Activated CD8-positive, alpha-beta T cell treated with anti-CD3 and anti-CD28 coated beads for 36 hours (primary cell): ENCODE results near the gene SIRPG. TPM values are rescaled to one million over a fixed set of nuclear protein-coding genes. Genes with fewer than 3 reads are reported as not detected.

Experiments
- ATAC-seq: fragments of 200-7000 bp; cut with Tn5 transposase; one replicate; pipeline ENCODE4 v1.10.0; 2021; ENCODE audit warnings: mild to moderate bottlenecking, moderate library complexity
- CTCF ChIA-PET: fragments of 350-600 bp; sonication (Branson Sonifier 250); formaldehyde crosslinking; loops from one replicate; lab custom pipeline; 2021; ENCODE audit warnings: antibody characterized with exemption; lab: Charles Lee
- POLR2A ChIA-PET: fragments of 350-600 bp; sonication (Branson Sonifier 250); formaldehyde crosslinking; loops from one replicate; lab custom pipeline; 2021; ENCODE audit warnings: antibody characterized with exemption; lab: Charles Lee
- DNase-seq: peaks from one replicate; pipeline ENCODE4 v3.0.0-alpha.2; 2020
- H3K27ac Mint-ChIP-seq: one replicate; pipeline ENCODE4 v1.8.0; 2021; ENCODE audit warnings: mild to moderate bottlenecking, mixed read lengths
- H3K27me3 Mint-ChIP-seq: one replicate; pipeline ENCODE4 v1.8.0; 2021; ENCODE audit warnings: mixed read lengths
- H3K36me3 Mint-ChIP-seq: one replicate; pipeline ENCODE4 v1.8.0; 2021; ENCODE audit warnings: low read depth, mixed read lengths
- H3K4me1 Mint-ChIP-seq: one replicate; pipeline ENCODE4 v1.8.0; 2021; ENCODE audit warnings: low read depth, mixed read lengths
- H3K4me3 Mint-ChIP-seq: one replicate; pipeline ENCODE4 v1.8.0; 2021; ENCODE audit warnings: mild to moderate bottlenecking, moderate library complexity, mixed read lengths
- H3K9me3 Mint-ChIP-seq: one replicate; pipeline ENCODE4 v1.8.0; 2021; ENCODE audit warnings: mixed read lengths
- CTCF ChIP-seq: fragments of 200-600 bp; IDR thresholded peaks from one replicate; pipeline ENCODE4 v1.8.0; 2022; ENCODE audit warnings: antibody characterized with exemption, mild to moderate bottlenecking
- intact Hi-C: fragments of 100-400 bp; cut with micrococcal nuclease; formaldehyde crosslinking; loops from one replicate; pipeline ENCODE4 v1.10.0; 2022
- total RNA-seq, 2 experiments: library from RNA; stranded (reverse); gene quantifications; one replicate each; pipeline ENCODE4 v1.2.3, GENCODE V29; 2021

SIRPG gene
- total RNA-seq, 2 experiments from 2014 or later = 45.4 to 48.6 TPM

GRCh38 chr20:1626528-1627199, 30.9 kb downstream of the SIRPG start:
- ChIA-PET CTCF (no interaction called here), POLR2A (interaction anchor here (1.1 kb wide), 2 partner anchors 18 to 105 kb away, joined by 3 read pairs; no protein-coding TSS in a partner anchor)
- no peak for TF ChIP-seq CTCF
- peak overlapping the region; percentile 95 for H3K27ac Mint-ChIP-seq
- intact Hi-C loops = no loop called here
- DNase-seq (no peak), ATAC-seq (no peak)
- peaks cover 90% of the 10 kb centered on the region for H3K4me1 Mint-ChIP-seq
- peaks cover 55% of the 10 kb centered on the region for H3K36me3 Mint-ChIP-seq
- H3K4me3 Mint-ChIP-seq = no peak overlapping the region
- H3K9me3 Mint-ChIP-seq = no peaks in the 10 kb centered on the region
- no peaks in the 10 kb centered on the region for H3K27me3 Mint-ChIP-seq

GRCh38 chr20:1625083-1625690, 32.4 kb downstream of the SIRPG start:
- H3K36me3 Mint-ChIP-seq = peaks cover 42% of the 10 kb centered on the region
- peak overlapping the region; percentile 31 for H3K4me3 Mint-ChIP-seq
- CTCF ChIA-PET = interaction anchor here (0.9 to 1.6 kb wide), 3 partner anchors 117 to 151 kb away, joined by 3 to 5 read pairs (median 4); no protein-coding TSS in a partner anchor
- H3K27ac Mint-ChIP-seq = peak overlapping the region; percentile 95
- no peaks in the 10 kb centered on the region for H3K27me3 Mint-ChIP-seq
- H3K4me1 Mint-ChIP-seq = peaks cover 92% of the 10 kb centered on the region
- intact Hi-C loops = loop anchor here (1.0 kb wide), 1 partner anchor 64 kb away; no protein-coding TSS in a partner anchor
- no peak for TF ChIP-seq CTCF
- ATAC-seq (peak; percentile 66), DNase-seq (no peak)
- POLR2A ChIA-PET = no interaction called here
- H3K9me3 Mint-ChIP-seq = no peaks in the 10 kb centered on the region

- peaks cover 35% of the 10 kb centered on the region for H3K36me3 Mint-ChIP-seq
- intact Hi-C loops = no loop called here
- ATAC-seq (no peak), DNase-seq (no peak)
- ChIA-PET CTCF (interaction anchor here (0.7 to 1.5 kb wide), 3 partner anchors 64 to 153 kb away, joined by 3 to 8 read pairs (median 3); partner anchors contain the start of gene SIRPD), POLR2A (interaction anchor here (0.5 to 0.9 kb wide), 2 partner anchors 42 to 117 kb away, joined by 3 read pairs; no protein-coding TSS in a partner anchor)
- no peak overlapping the region for H3K4me3 Mint-ChIP-seq
- no peak for TF ChIP-seq CTCF
- no peaks in the 10 kb centered on the region for H3K27me3 Mint-ChIP-seq
- H3K9me3 Mint-ChIP-seq = no peaks in the 10 kb centered on the region
- peaks cover 91% of the 10 kb centered on the region for H3K4me1 Mint-ChIP-seq
- H3K27ac Mint-ChIP-seq = no peak overlapping the region
These were observed 33.9 kb downstream of the SIRPG start for GRCh38 chr20:1623501-1624205.

- Mint-ChIP-seq H3K36me3 (peaks cover 24% of the 10 kb centered on the region), H3K27me3 (no peaks in the 10 kb centered on the region), H3K4me3 (no peak overlapping the region), H3K4me1 (peaks cover 83% of the 10 kb centered on the region), H3K27ac (peak overlapping the region; percentile 87), H3K9me3 (peaks cover 4% of the 10 kb centered on the region)
- no peak for TF ChIP-seq CTCF
- intact Hi-C loops = no loop called here
- DNase-seq = no peak
- ChIA-PET POLR2A (no interaction called here), CTCF (no interaction called here)
- ATAC-seq = peak; percentile 42
These were observed 35.1 kb downstream of the SIRPG start for GRCh38 chr20:1622450-1622849.
